RKO (cell line): ENCODE data around the gene CAMKMT.
"Not testable (repeated sequence)": the region's sequence is repeated elsewhere in the genome, so short reads cannot be mapped to it uniquely, and the experiment has no call there.

ENCODE experiments used
- DNase-seq: peaks from one replicate; pipeline ENCODE4 v3.0.0-alpha.2; 2016; ENCODE audit warnings: low spot score

Gene CAMKMT

GRCh38 chr2:44550561-44550960 lies 188.8 kb downstream of the CAMKMT start:
- peak; percentile 16 for DNase-seq

- no peak for DNase-seq
Observed at GRCh38 chr2:44551497-44551896, 189.8 kb downstream of the CAMKMT start.

DNA sequence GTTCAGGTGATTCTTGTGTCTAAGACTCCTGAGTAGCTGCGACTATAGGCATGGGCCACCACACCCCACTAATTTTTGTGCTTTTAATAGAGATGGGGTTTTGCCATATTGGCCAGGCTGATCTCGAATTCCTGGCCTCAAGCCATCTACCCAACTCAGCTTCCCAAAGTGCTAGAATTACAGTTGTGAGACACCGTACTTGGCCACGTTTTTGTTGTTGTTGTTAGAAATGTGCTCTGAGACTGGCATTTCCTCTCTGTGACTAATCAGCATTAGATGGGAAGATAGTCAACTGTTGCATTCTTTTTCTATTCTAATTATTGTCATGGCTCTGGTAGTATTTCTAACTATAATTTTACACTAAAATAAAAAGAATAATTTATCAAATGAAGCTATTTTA lies 191.7 kb downstream of the CAMKMT start:
- DNase-seq: no peak

GRCh38 chr2:44555700-44556099 lies 194.0 kb downstream of the CAMKMT start:
- DNase-seq: no peak

GRCh38 chr2:44559108-44559507 lies 197.4 kb downstream of the CAMKMT start:
- DNase-seq: no peak

GRCh38 chr2:44560352-44560751 lies 198.6 kb downstream of the CAMKMT start:
- no peak for DNase-seq

GRCh38 chr2:44560941-44561340 lies 199.2 kb downstream of the CAMKMT start:
- DNase-seq: no peak

DNA sequence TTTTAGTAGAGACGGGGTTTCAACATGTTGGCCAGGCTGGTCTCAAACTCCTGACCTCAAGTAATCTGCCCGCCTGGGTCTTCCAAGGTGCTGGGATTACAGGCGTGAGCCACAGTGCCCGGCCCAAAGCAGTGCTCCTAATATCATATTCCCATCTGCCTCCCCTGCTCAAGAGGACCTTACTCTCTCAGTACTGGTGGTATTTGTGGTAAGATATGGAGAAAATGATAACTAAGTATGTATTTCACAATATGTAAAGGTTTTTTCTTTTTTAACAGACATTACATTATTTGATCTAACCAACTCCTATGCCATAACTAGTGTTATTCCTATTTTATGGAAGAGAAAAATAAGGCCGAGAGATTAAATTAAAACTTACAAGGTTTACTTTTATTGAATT lies 201.0 kb downstream of the CAMKMT start:
- DNase-seq: no peak

DNA sequence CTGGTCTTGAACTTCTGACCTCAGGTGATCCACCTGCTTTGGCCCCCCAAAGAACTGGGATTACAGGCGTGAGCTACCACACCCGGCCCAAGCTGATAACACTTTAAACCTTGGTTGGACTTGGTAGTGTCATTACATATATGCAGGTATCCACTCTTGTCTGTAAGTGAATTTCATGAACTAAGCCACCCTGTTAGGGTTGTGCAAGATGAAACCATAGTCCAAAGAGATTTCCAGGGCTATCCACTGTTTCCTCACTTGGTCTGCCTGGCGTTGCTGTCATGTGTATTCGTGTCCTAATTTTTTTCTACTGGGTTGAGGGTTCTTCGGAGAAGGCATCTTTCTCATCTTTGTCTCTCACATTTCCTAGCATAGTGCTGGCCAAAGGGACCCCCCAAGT lies 203.0 kb downstream of the CAMKMT start:
- no peak for DNase-seq

- no peak for DNase-seq
Observed at GRCh38 chr2:44566059-44566458, 204.3 kb downstream of the CAMKMT start.

DNA sequence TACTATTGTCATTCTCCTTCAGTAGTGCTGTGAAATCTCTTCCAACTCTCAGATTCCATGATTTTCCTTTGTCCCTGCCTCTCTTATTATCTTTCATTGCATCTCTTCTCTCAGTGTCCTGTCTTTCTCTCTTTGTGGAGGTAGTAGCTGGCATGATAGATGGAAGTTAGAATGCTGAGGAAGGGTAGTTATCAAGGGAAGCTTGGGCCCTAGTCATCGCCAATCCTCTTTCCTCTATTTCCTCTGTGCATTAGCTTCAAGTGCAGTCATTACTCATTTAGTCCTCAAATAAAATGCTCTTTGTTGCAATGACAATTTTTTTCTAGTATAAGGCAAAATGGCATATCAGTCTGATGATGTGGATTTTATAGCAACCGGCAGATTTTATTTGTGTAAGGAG lies 207.7 kb downstream of the CAMKMT start:
- no peak for DNase-seq

DNA sequence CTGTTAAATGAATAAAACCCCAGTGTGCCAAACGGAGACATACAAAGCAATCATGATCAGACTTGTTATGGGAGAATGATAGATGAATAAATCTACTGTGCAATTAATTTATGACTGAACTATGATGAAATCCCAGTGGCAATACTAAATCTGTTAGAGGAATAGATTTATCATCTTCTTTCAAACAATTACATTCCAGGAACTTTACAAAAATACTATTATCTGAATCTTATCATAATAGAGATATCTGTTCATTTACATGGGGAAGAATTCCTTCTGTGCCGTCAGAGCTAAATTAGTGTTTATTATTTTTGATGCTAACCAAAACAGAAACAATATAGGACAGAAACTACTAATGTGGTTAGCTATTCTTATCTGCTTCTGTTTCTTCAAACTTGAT lies 208.5 kb downstream of the CAMKMT start:
- no peak for DNase-seq

DNA sequence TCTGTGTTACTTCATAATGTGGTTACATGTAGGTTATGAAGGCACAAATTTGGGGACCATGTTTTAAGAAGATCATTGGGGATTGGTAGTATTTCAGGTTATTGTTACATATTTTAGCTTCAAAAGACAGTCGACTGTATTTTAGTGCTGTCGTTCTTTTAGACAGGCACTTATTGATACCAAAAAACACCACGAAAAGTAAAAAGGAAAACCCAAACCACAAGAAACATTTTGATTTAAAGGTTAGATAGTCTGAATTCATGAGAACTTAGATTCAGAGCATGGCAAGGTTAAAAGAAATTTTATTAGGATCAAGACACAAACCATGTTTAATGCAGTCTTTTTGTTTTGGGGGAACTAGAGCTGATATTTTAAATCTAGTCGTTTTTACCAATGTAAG lies 209.0 kb downstream of the CAMKMT start:
- no peak for DNase-seq

DNA sequence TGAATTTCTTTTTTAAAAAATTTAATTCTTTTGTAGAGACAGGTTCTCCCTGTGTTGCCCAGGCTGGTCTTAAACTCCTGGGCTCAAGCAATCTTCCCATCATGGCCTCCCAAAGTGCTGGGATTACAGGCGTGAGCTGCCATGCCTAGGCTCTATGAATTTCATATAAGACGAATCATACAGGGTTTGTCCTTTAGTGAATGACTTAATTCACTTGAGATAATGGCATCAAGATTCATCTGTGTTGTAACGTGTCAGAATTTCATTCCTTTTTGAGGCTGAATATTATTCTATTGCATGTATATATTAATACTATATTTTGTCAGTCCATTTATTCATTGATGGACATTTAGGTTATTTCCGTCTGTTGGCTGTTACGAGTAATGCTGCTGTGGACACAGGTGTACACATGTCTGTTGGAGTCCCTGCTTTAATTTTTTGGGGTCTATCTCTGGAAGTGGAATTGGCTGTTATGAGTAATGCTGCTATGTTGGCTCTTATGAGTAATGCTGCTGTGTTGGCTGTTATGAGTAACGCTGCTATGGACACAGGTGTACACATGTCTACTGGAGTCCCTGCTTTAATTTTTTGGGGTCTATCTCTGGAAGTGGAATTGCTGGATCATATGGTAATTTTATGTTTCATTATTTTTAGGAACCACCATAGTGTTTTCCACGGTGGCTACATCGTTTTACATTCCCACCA lies 210.6 kb downstream of the CAMKMT start:
- DNase-seq: peak; percentile 73

GRCh38 chr2:44573996-44574395 lies 212.2 kb downstream of the CAMKMT start:
- no peak for DNase-seq

DNA sequence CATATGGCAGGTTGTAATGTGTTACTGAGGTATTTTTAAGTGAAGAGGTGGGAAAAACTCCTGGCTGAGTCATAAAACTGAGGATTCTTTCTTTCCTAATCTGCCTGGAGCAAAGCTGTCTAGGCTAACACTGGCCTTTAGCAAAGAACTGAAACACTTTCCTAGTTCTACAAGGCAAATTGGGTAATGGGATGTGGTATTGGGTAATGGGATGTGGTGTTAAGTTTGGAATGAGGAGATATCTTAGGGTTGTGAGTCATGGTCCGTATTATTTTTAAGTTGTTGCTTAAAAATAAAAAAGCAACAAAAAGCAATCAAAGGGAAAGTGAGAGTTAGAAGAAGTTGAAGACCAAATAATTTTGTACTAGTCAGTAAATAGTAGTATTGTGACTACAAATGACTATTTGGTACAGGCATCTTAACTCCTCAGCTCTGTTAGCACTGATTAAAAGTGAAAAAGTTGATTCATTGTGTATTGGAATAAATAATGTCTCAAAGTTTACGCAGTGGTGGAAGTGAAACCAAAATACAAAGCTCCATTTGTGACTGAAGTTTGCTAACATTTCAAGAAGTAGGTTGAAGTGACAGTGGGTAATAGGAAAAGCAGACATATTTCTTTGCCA lies 216.8 kb downstream of the CAMKMT start:
- no peak for DNase-seq

DNA sequence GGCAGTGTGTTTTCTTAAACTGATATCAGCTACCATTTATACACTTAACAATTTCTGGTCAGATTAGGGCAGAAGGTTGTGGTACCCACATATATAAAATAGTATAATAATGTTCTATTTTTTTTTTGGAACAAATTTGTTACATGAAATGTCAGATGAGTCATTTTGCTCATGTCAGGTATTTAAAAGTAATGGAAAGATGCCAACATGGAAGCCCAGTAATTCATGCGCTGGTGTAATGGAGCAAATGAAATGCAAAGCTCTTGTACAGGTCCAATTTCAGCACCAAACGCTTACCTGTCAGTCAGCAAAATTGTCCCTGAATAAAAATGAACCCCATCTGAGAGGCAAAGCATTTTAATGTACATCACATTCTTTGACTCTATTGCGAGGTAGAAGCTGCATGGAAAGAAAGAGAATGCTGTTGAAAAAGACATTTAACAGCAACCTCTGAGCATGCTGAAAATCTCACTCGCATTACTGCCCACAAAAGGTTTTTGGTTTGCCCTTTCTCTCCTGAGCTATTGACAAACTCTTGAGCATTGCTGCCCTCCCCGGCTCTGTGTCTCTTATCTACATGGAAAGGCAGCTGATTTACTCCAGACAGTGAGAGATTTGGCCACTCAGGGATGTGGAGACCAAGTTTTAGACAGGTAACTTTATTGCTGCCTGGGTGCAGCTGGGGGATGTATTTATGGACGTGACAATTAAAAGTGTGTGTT lies 217.5 kb downstream of the CAMKMT start:
- DNase-seq: no peak

- no peak for DNase-seq
Observed at GRCh38 chr2:44579837-44580230, 218.1 kb downstream of the CAMKMT start.

DNA sequence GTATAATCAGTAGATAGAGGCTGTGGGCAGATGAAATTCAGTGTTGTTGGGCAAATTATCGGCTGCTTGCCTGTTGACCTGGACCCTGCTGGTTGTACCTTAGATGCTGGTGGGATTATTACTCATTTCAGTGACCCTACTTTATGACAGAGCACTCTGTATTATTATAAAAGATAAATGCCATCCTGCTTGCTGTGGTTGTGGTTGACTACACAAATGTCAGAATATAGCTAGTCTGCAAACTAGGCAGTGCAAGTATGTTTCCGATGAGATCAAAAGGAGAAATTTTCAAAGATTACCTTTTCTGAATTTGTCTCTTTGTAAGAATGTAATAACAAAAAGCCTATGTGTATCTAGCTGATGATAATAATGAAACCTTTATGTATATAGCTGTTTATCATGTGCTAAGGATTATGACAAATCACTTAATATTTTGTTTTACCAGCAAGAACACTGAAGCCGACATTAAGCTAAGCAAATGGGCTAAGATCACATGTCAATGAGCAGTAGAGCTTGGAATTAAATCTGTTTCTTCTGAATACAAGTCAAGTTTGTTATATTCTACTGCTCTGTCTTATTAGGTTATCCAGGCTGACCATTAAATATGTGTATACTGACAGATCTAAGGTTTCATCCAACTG lies 219.2 kb downstream of the CAMKMT start:
- no peak for DNase-seq

DNA sequence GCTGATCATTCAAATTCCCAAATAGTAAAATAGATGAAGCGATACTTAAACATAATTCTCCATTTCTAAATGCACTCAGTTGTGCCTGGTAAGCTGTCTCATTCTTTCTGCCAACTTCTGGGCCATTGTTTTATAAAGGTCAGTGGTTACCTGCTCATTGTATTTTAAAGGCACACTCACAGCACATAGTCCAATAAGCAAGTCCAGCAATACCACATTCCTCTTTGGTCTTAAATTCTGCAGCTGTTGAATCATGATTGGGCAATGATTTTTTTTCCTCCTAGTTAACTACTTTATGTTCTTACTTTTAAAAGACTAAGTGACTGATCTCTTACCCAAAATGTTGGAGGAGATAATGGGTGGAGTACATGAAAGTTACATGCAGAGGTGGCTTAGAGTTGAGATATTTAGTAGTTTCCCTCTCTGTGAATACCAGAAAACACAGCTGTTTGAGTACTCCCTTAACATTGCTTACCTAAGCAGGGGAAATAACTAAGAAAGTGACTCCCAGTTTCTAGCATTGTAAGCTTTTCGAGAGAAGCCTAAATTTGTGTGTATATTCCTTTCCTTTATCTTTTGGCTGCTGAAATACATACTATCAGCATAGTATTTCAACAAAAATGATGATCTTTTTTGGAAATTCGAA lies 220.7 kb downstream of the CAMKMT start:
- DNase-seq: no peak

GRCh38 chr2:44595615-44596014 lies 233.9 kb downstream of the CAMKMT start:
- not testable (repeated sequence) for DNase-seq

DNA sequence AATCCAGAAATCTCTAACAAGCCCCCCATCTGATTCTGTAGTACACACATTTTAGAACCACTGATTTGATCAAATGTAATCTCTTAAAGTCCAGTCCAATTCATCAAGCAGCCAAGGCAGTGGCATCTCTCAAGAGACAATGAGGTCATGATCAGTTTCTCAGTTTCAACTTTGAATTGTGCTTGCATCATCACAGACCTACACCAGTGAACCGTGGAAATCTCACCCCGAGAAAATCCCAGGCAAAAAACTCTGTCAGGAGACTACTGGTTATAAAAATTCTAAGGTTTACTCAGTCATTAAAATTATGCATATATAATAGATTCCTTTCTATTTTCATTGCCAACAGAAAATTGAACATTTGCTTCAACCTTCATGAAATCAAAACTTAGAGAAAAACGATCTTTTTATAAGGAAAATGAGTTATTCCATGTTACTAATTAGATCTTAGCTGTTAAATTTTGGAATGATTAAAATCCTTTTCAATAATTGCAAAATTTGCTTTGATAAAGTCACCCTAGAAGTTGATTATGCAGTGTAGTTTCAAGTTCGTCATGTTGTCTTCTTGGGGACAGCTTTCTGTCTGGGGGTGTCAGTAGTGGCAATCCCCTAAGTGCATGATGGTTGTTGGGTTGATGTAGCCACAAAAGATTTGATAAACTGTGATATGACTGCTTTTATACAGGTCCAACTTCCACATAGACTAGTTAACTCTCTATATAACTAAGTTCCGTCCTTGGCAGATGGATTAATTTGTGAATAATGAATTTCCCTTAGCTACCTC lies 235.0 kb downstream of the CAMKMT start:
- DNase-seq: no peak
